Measurements from ENCODE around the gene SIDT2.
A peak's percentile ranks its signal among the peaks of the same experiment; 100 is the strongest.

The SIDT2 gene

GRCh38 chr11:117223741-117224689 is 45.5 kb downstream of the SIDT2 start:
- DNase-seq = no peak

GRCh38 chr11:117225553-117226170 is 47.1 kb downstream of the SIDT2 start:
- DNase-seq = no peak

- DNase-seq = peak; percentile 81
Observed at GRCh38 chr11:117226388-117227385, 48.1 kb downstream of the SIDT2 start.

- DNase-seq = no peak
Observed at GRCh38 chr11:117228091-117228490, 49.5 kb downstream of the SIDT2 start.

- DNase-seq = no peak
Observed at GRCh38 chr11:117229411-117229810, 50.9 kb downstream of the SIDT2 start.

GRCh38 chr11:117229931-117230285 is 51.4 kb downstream of the SIDT2 start:
- no peak for DNase-seq

GRCh38 chr11:117230286-117230961 is 51.9 kb downstream of the SIDT2 start:
- DNase-seq = no peak

GRCh38 chr11:117230999-117231841 is 52.7 kb downstream of the SIDT2 start:
- no peak for DNase-seq

GRCh38 chr11:117231842-117232091 is 53.2 kb downstream of the SIDT2 start, which contains the start of gene PCSK7:
Gene PCSK7 (minus strand): TSS chr11:117232073. CDS start chr11:117229844, 2,229 bp downstream.
- DNase-seq = no peak

- DNase-seq = peak; percentile 82
Observed at GRCh38 chr11:117232092-117232878, 53.7 kb downstream of the SIDT2 start, which contains the start of gene RNF214. Gene RNF214 (plus strand): TSS chr11:117232671. CDS start chr11:117234273, 1,602 bp downstream.

GRCh38 chr11:117232911-117233409 is 54.4 kb downstream of the SIDT2 start:
- DNase-seq = no peak

GRCh38 chr11:117238221-117238620 is 59.7 kb downstream of the SIDT2 start:
- DNase-seq = no peak

- peak; percentile 90 for DNase-seq
Observed at GRCh38 chr11:117239295-117239694, 60.8 kb downstream of the SIDT2 start.

Measured in fibroblast of skin of scalp (primary cell).